Adrenal gland (tissue), 5 donors: ENCODE measurements around the gene MACO1.

Experiments used
- CTCF ChIP-seq, 6 experiments: fragments of 450-650 bp in 4 of 6; fragments of 200-600 bp in 2 of 6; sonication (generic) in 1 of 6; IDR thresholded peaks; 1 replicate in 5 of 6; 2 replicates in 1 of 6; pipeline versions ENCODE4 v1.5.1 to v1.8.0; 2016 to 2021; ENCODE audit warnings: antibody characterized with exemption in 6 of 6, mild to moderate bottlenecking in 2 of 6, moderate library complexity in 1 of 6
- POLR2A ChIP-seq, 2 donors: fragments of 450-650 bp; IDR thresholded peaks; one replicate each; pipeline ENCODE4 v1.6.1; 2017; ENCODE audit warnings: antibody characterized with exemption in 2 of 2, mild to moderate bottlenecking in 2 of 2, moderate library complexity in 1 of 2
- donor health status: DM: no; HTN: no; CAD: no.

- TF ChIP-seq CTCF (IDR thresholded peaks at IDR 0.05) (no peak), POLR2A (IDR thresholded peaks at IDR 0.05) (no peak)
Measured at GRCh38 chr1:25484096-25484495, 53.4 kb downstream of the MACO1 start.
